ENCODE measurements around the gene CYB5R3.
A peak's percentile ranks its signal among the peaks of the same experiment; 100 is the strongest.
"Not testable (repeated sequence)": the region's sequence is repeated elsewhere in the genome, so short reads cannot be mapped to it uniquely, and the experiment has no call there.

The CYB5R3 gene

GRCh38 chr22:42582987-42583386 lies 66.2 kb downstream of the CYB5R3 start:
- no peak for DNase-seq (ENCODE audit: low read depth)
- no peak overlapping the region for H3K4me3 ChIP-seq (ENCODE audit: low read length)
- TF ChIP-seq CTCF (conservative IDR thresholded peaks at IDR 0.05; ENCODE audit: low read depth, low read length) = no peak

- TF ChIP-seq CTCF (conservative IDR thresholded peaks at IDR 0.05; ENCODE audit: low read depth, low read length) = no peak
- peak overlapping the region; percentile 59 for H3K4me3 ChIP-seq (ENCODE audit: low read length)
- DNase-seq (ENCODE audit: low read depth) = peak; percentile 19
Observed at GRCh38 chr22:42581762-42582716, 67.2 kb downstream of the CYB5R3 start.

- DNase-seq (ENCODE audit: low read depth) = not testable (repeated sequence)
- H3K4me3 ChIP-seq (ENCODE audit: low read length) = peak overlapping the region; percentile 59
Observed at GRCh38 chr22:42581194-42581761, 67.9 kb downstream of the CYB5R3 start.

- not testable (repeated sequence) for H3K4me3 ChIP-seq (ENCODE audit: low read length); DNase-seq (ENCODE audit: low read depth)
Observed at GRCh38 chr22:42580040-42580439, 69.2 kb downstream of the CYB5R3 start.

- DNase-seq (ENCODE audit: low read depth) = no peak
- no peak for TF ChIP-seq CTCF (conservative IDR thresholded peaks at IDR 0.05; ENCODE audit: low read depth, low read length)
- H3K4me3 ChIP-seq (ENCODE audit: low read length) = no peak overlapping the region
Observed at GRCh38 chr22:42577623-42578240, 71.5 kb downstream of the CYB5R3 start.

- DNase-seq (ENCODE audit: low read depth); H3K4me3 ChIP-seq (ENCODE audit: low read length): not testable (repeated sequence)
Observed at GRCh38 chr22:42577141-42577540, 72.1 kb downstream of the CYB5R3 start.

GRCh38 chr22:42575996-42576574 lies 73.1 kb downstream of the CYB5R3 start:
- H3K4me3 ChIP-seq (ENCODE audit: low read length); DNase-seq (ENCODE audit: low read depth): not testable (repeated sequence)

GRCh38 chr22:42574468-42574867 lies 74.7 kb downstream of the CYB5R3 start:
- not testable (repeated sequence) for H3K4me3 ChIP-seq (ENCODE audit: low read length); DNase-seq (ENCODE audit: low read depth)

- H3K4me3 ChIP-seq (ENCODE audit: low read length); DNase-seq (ENCODE audit: low read depth): not testable (repeated sequence)
Observed at GRCh38 chr22:42574046-42574445, 75.1 kb downstream of the CYB5R3 start.

- not testable (repeated sequence) for H3K4me3 ChIP-seq (ENCODE audit: low read length); DNase-seq (ENCODE audit: low read depth)
Observed at GRCh38 chr22:42571068-42571467, 78.1 kb downstream of the CYB5R3 start.

- not testable (repeated sequence) for DNase-seq (ENCODE audit: low read depth); H3K4me3 ChIP-seq (ENCODE audit: low read length)
Observed at GRCh38 chr22:42570580-42570979, 78.6 kb downstream of the CYB5R3 start.

- not testable (repeated sequence) for H3K4me3 ChIP-seq (ENCODE audit: low read length); DNase-seq (ENCODE audit: low read depth)
Observed at GRCh38 chr22:42567950-42568349, 81.2 kb downstream of the CYB5R3 start.

Data from retinal pigment epithelial cell (primary cell).